ENCODE measurements around the gene TARP.

The TARP gene

GRCh38 chr7:38273286-38273995 is at the start of gene TARP:
Gene TARP (minus strand): TSS chr7:38273636.
- Histone ChIP-seq H3K36me3 (ENCODE audit: low read depth, missing control alignments) (no peaks in the 10 kb centered on the region), H3K4me3 (no peak within 1 kb of the TSS), H3K27ac (no peak within 1 kb of the TSS), H3K4me1 (no peaks in the 10 kb centered on the region), H3K27me3 (no peaks in the 10 kb centered on the region), H3K9me3 (no peaks in the 10 kb centered on the region)
- WGBS, 2 donors: 91 to 92% methylated on average over 2 of the region's 2 CpGs
- DNase-seq: no peak
- no peak for TF ChIP-seq POLR2A (IDR thresholded peaks at IDR 0.05)
- TF ChIP-seq, protein P1, sequence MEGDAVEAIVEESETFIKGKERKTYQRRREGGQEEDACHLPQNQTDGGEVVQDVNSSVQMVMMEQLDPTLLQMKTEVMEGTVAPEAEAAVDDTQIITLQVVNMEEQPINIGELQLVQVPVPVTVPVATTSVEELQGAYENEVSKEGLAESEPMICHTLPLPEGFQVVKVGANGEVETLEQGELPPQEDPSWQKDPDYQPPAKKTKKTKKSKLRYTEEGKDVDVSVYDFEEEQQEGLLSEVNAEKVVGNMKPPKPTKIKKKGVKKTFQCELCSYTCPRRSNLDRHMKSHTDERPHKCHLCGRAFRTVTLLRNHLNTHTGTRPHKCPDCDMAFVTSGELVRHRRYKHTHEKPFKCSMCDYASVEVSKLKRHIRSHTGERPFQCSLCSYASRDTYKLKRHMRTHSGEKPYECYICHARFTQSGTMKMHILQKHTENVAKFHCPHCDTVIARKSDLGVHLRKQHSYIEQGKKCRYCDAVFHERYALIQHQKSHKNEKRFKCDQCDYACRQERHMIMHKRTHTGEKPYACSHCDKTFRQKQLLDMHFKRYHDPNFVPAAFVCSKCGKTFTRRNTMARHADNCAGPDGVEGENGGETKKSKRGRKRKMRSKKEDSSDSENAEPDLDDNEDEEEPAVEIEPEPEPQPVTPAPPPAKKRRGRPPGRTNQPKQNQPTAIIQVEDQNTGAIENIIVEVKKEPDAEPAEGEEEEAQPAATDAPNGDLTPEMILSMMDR (IDR thresholded peaks at IDR 0.05): no peak
- intact Hi-C loops (cut with DNase I; ENCODE audit: low total_unique reads): no loop called here

GRCh38 chr7:38323156-38323555 is 49.7 kb upstream of the TARP start:
- WGBS, 2 donors: 16 to 88% methylated on average over 3 of the region's 3 CpGs
- H3K36me3 ChIP-seq (ENCODE audit: low read depth, missing control alignments): no peaks in the 10 kb centered on the region
- no peak for DNase-seq
- TF ChIP-seq, protein P1 (IDR thresholded peaks at IDR 0.05): no peak
- TF ChIP-seq POLR2A (IDR thresholded peaks at IDR 0.05): no peak
- no peaks in the 10 kb centered on the region for H3K27me3 ChIP-seq
- no peaks in the 10 kb centered on the region for H3K4me1 ChIP-seq
- H3K4me3 ChIP-seq: no peak overlapping the region
- no peaks in the 10 kb centered on the region for H3K9me3 ChIP-seq
- no peak overlapping the region for H3K27ac ChIP-seq
- intact Hi-C loops (cut with DNase I; ENCODE audit: low total_unique reads): no loop called here

DNA sequence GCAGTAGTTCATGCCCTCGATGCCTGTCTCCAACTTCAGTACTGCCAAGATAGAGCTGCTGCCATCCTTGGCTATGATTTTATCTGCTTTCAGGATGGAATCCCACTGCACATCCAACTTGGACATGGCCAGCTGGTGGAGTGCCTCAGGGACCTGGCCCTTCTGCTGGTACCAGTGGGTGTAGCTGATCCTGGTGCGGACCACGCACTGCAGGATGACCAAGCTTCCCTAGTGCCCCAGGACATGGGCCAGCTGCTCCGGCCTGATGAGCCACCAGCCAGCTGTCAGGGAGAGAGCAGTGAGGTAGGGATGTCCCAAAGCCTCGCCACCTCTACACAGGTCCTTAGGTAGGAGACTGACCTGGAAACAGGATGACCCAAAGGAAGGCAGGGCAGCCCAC is 49.0 kb upstream of the TARP start:
- no peak for DNase-seq
- no peaks in the 10 kb centered on the region for H3K36me3 ChIP-seq (ENCODE audit: low read depth, missing control alignments)
- 59 to 95% methylated on average over 2 to 5 of the region's 5 CpGs for WGBS, 2 donors
- no peak overlapping the region for H3K4me3 ChIP-seq
- intact Hi-C loops (cut with DNase I; ENCODE audit: low total_unique reads): no loop called here
- H3K27me3 ChIP-seq: no peaks in the 10 kb centered on the region
- TF ChIP-seq, protein P1 (IDR thresholded peaks at IDR 0.05): no peak
- no peak for TF ChIP-seq POLR2A (IDR thresholded peaks at IDR 0.05)
- H3K27ac ChIP-seq: no peak overlapping the region
- H3K4me1 ChIP-seq: no peaks in the 10 kb centered on the region
- H3K9me3 ChIP-seq: no peaks in the 10 kb centered on the region

- H3K4me1 ChIP-seq: no peaks in the 10 kb centered on the region
- no peaks in the 10 kb centered on the region for H3K9me3 ChIP-seq
- intact Hi-C loops (cut with DNase I; ENCODE audit: low total_unique reads): no loop called here
- no peaks in the 10 kb centered on the region for H3K27me3 ChIP-seq
- H3K27ac ChIP-seq: no peak overlapping the region
- TF ChIP-seq POLR2A (IDR thresholded peaks at IDR 0.05): no peak
- TF ChIP-seq, protein P1 (IDR thresholded peaks at IDR 0.05): no peak
- 98 to 100% methylated on average over 1 to 2 of the region's 2 CpGs for WGBS, 2 donors
- H3K36me3 ChIP-seq (ENCODE audit: low read depth, missing control alignments): no peaks in the 10 kb centered on the region
- DNase-seq: no peak
- no peak overlapping the region for H3K4me3 ChIP-seq
These were observed 48.5 kb upstream of the TARP start for GRCh38 chr7:38321967-38322366.

DNA sequence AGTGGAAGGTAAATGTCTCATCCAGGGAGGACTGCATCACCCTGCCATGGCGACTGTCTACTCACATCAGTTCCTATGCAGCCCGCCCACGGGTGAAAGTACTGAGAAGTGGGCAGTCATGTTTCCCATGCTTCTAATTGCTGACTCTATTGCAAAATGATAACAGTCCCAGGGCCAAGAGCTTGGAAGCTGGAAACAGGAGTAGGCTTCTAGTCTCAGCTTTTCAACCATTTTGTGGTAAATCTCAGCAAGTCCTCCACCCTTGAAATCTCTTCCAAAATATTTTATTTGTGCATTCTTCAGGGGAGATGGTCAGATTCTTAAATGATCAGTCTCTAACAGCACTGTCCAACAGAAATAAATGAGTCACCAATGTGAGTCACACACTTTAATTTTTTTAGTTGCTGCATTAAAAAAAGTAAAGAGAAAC is 48.1 kb upstream of the TARP start:
- Histone ChIP-seq H3K9me3 (no peaks in the 10 kb centered on the region), H3K36me3 (ENCODE audit: low read depth, missing control alignments) (no peaks in the 10 kb centered on the region), H3K27me3 (no peaks in the 10 kb centered on the region), H3K4me1 (no peaks in the 10 kb centered on the region), H3K27ac (no peak overlapping the region), H3K4me3 (no peak overlapping the region)
- DNase-seq: no peak
- intact Hi-C loops (cut with DNase I; ENCODE audit: low total_unique reads): no loop called here
- TF ChIP-seq, protein P1 (IDR thresholded peaks at IDR 0.05): no peak
- TF ChIP-seq POLR2A (IDR thresholded peaks at IDR 0.05): no peak
- 60% methylated on average over 3 of the region's 3 CpGs for WGBS, 2 donors
